Kidney (tissue), 14 donors: ENCODE measurements around the gene LSAMP. TPM values are rescaled to one million over a fixed set of nuclear protein-coding genes. Genes with fewer than 3 reads are reported as not detected.

Source experiments
- DNase-seq, 5 donors: peaks; one replicate each; pipeline ENCODE4 v3.0.0-alpha.2; 2013 to 2020
- FAIRE-seq: peaks from 2 replicates; lab custom pipeline; 2012; peaks lifted over from hg19 to GRCh38; lab: Jason Lieb, UNC
- H3K27ac ChIP-seq, 2 donors: one replicate each; pipeline ENCODE4 v1.7.0; 2013; ENCODE audit warnings: low read depth in 2 of 2, low read length in 2 of 2, inconsistent platforms in 1 of 2
- H3K27me3 ChIP-seq: one replicate; pipeline ENCODE4 v1.7.1; 2013; ENCODE audit warnings: low read length, inconsistent platforms; ENCODE audit not compliant: control insufficient read depth, insufficient read depth
- H3K36me3 ChIP-seq, 3 donors: one replicate each; pipeline versions ENCODE4 v1.7.0 to v1.7.1; 2013; ENCODE audit warnings: low read length in 3 of 3, control low read depth in 1 of 3, inconsistent platforms in 1 of 3; ENCODE audit not compliant: insufficient read depth in 3 of 3, control insufficient read depth in 2 of 3
- H3K4me1 ChIP-seq, 3 donors: one replicate each; pipeline versions ENCODE4 v1.7.0 to v1.7.1; 2013; ENCODE audit warnings: low read length in 3 of 3, inconsistent platforms in 1 of 3, low read depth in 1 of 3; ENCODE audit not compliant: control insufficient read depth in 2 of 3, insufficient read depth in 2 of 3
- H3K4me3 ChIP-seq, 3 donors: one replicate each; pipeline versions ENCODE4 v1.7.0 to v1.8.1; 2013; ENCODE audit warnings: low read length in 3 of 3, control low read depth in 1 of 3, inconsistent platforms in 1 of 3
- H3K9ac ChIP-seq, 3 donors: one replicate each; pipeline versions ENCODE4 v1.7.0 to v1.7.1; 2013; ENCODE audit warnings: low read length in 3 of 3, control low read depth in 1 of 3, inconsistent platforms in 1 of 3
- H3K9me3 ChIP-seq, 3 donors: one replicate each; pipeline versions ENCODE4 v1.7.0 to v1.7.1; 2013; ENCODE audit warnings: low read length in 3 of 3, control low read depth in 1 of 3, inconsistent platforms in 1 of 3; ENCODE audit not compliant: control insufficient read depth in 2 of 3, insufficient read depth in 1 of 3
- CTCF ChIP-seq: IDR thresholded peaks from 3 replicates; pipeline ENCODE4 v1.5.1; 2012; ENCODE audit warnings: mild to moderate bottlenecking, moderate library complexity, borderline replicate concordance; ENCODE audit not compliant: insufficient read depth; ENCODE audit errors: extremely low read depth
- intact Hi-C: fragments of 100-400 bp; cut with DNase I; formaldehyde crosslinking; loops from one replicate; pipeline ENCODE4 v1.11.1; 2022
- polyA plus RNA-seq: library from polyadenylated mRNA; stranded (reverse); fragments of 350-450 nt; fragmentation: Illumina TruSeq; extraction: RNeasy Lipid Tissue Mini Kit (QIAGEN cat#74804); gene quantifications from one replicate; pipeline ENCODE4 v1.2.3, GENCODE V29; 2014; ENCODE audit warnings: low read depth, low replicate concordance; ENCODE audit not compliant: insufficient read depth
- total RNA-seq: library from RNA; stranded (reverse); fragmentation: NEBNext Ultra II Directional; extraction: Animal tissue kit (Norgen Biotek cat#: 25700); gene quantifications from one replicate; pipeline ENCODE4 v1.2.1, GENCODE V29; 2021
- donor health status: control.
- donor health status: control.
- donor health status: control.
- donor health status: control.
- donor health status: control.
- donor health status: DM: yes; HTN: yes; CAD: no.
- donor health status: Normal renal cell carcinoma (clear cell type).

LSAMP gene
- total and polyA plus RNA-seq, 2 donors from 2014 or later: 1.4 to 3.5 TPM

- Histone ChIP-seq H3K36me3 (no peaks in the 10 kb centered on the region), H3K4me3 (no peak overlapping the region), H3K4me1 (no peaks in the 10 kb centered on the region), H3K27ac (no peak overlapping the region), H3K9me3 (no peaks in the 10 kb centered on the region), H3K9ac (no peak overlapping the region), H3K27me3 (no peaks in the 10 kb centered on the region)
- intact Hi-C loops: no loop called here
- no peak for DNase-seq
- no peak for FAIRE-seq
- TF ChIP-seq CTCF: no peak
Observed at GRCh38 chr3:116129187-116129946, 315.9 kb downstream of the LSAMP start.

- H3K4me1 ChIP-seq: no peaks in the 10 kb centered on the region
- no peak overlapping the region for H3K4me3 ChIP-seq
- intact Hi-C loops: no loop called here
- H3K27me3 ChIP-seq: no peaks in the 10 kb centered on the region
- no peak overlapping the region for H3K27ac ChIP-seq
- no peak for DNase-seq
- TF ChIP-seq CTCF: no peak
- no peaks in the 10 kb centered on the region for H3K36me3 ChIP-seq
- FAIRE-seq: peak; percentile 19
- no peak overlapping the region for H3K9ac ChIP-seq
- H3K9me3 ChIP-seq: no peaks in the 10 kb centered on the region
Observed at GRCh38 chr3:116127464-116127863, 317.8 kb downstream of the LSAMP start.

GRCh38 chr3:116124166-116124565 lies 321.1 kb downstream of the LSAMP start:
- Histone ChIP-seq H3K4me1 (no peaks in the 10 kb centered on the region), H3K4me3 (no peak overlapping the region), H3K27me3 (no peaks in the 10 kb centered on the region), H3K9me3 (no peaks in the 10 kb centered on the region), H3K27ac (no peak overlapping the region), H3K9ac (no peak overlapping the region), H3K36me3 (no peaks in the 10 kb centered on the region)
- DNase-seq: no peak
- intact Hi-C loops: no loop called here
- no peak for TF ChIP-seq CTCF
- no peak for FAIRE-seq
